K562 (cell line): ENCODE measurements around the gene MCM5.

Experiments used
- BRF1 ChIP-seq: IDR thresholded peaks from 3 replicates; pipeline ENCODE4 v1.6.1; 2011; ENCODE audit warnings: borderline replicate concordance, mild to moderate bottlenecking; ENCODE audit not compliant: insufficient read length; ENCODE audit errors: extremely low read depth
- NFIC ChIP-seq: fragments of 450-650 bp; IDR thresholded peaks from 2 replicates; pipeline ENCODE4 v1.6.1; 2017; ENCODE audit warnings: mild to moderate bottlenecking, inconsistent platforms
- PHF8 ChIP-seq: fragments of 200-600 bp; sonication (generic); IDR thresholded peaks from 2 replicates; pipeline ENCODE4 v1.6.1; 2012; ENCODE audit warnings: mixed run types, mild to moderate bottlenecking, inconsistent platforms, low read length, moderate library complexity, borderline replicate concordance
- POLR2A ChIP-seq: fragments of 450-650 bp; conservative IDR thresholded peaks from 2 replicates; pipeline ENCODE4 v1.6.1; 2016
- RNF2 ChIP-seq: sonication (generic); IDR thresholded peaks from 2 replicates; pipeline ENCODE4 v1.6.1; 2016
- STAT6 ChIP-seq: sonication (generic); formaldehyde crosslinking; IDR thresholded peaks from 2 replicates; pipeline ENCODE4 v1.8.1; 2023; ENCODE audit warnings: mild to moderate bottlenecking, missing genetic modification reagents
- ZFP30 ChIP-seq: fragments of 250-450 bp; sonication (Bioruptor Pico); IDR thresholded peaks from 2 replicates; pipeline ENCODE4 v1.8.0; 2022; ENCODE audit warnings: moderate library complexity, mild to moderate bottlenecking, inconsistent platforms, borderline replicate concordance
- ZFX ChIP-seq: sonication (generic); formaldehyde crosslinking; IDR thresholded peaks from 2 replicates; pipeline ENCODE4 v1.8.0; 2022; ENCODE audit warnings: mild to moderate bottlenecking, missing genetic modification reagents, moderate library complexity
- TF ChIP-seq, protein P1 (sequence below): fragments of 450-650 bp; IDR thresholded peaks from one replicate; pipeline ENCODE4 v1.6.1; 2018; ENCODE audit warnings: mild to moderate bottlenecking, moderate library complexity; ENCODE audit not compliant: partially characterized antibody

DNA sequence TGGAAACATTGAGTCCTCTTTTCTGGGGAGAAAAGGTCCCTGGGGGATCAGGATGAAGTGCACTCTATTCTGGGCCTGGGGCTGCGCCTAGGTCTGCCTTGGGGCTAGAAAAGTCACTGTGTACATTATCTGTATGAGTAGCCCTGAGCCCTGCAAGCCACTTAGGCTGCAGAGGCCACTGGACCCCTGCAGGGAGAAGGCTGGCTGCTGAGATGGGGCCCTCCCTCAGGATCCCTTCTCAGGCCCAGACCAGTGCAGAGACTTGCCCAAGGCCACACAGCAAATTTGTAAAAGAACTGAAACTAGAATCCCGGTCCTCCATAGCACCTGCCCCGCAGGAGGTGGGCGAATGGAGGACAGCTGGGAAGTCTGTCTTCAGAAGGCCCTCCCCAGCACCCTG is 45.9 kb upstream of the MCM5 start:
- TF ChIP-seq RNF2 = no peak
- no peak for TF ChIP-seq BRF1
- TF ChIP-seq ZFP30 (CRISPR knock-in tag) = no peak
- no peak for TF ChIP-seq NFIC
- TF ChIP-seq, protein P1, sequence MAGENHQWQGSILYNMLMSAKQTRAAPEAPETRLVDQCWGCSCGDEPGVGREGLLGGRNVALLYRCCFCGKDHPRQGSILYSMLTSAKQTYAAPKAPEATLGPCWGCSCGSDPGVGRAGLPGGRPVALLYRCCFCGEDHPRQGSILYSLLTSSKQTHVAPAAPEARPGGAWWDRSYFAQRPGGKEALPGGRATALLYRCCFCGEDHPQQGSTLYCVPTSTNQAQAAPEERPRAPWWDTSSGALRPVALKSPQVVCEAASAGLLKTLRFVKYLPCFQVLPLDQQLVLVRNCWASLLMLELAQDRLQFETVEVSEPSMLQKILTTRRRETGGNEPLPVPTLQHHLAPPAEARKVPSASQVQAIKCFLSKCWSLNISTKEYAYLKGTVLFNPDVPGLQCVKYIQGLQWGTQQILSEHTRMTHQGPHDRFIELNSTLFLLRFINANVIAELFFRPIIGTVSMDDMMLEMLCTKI = no peak
- no peak for TF ChIP-seq STAT6
- TF ChIP-seq ZFX (CRISPR knock-in tag) = no peak
- TF ChIP-seq PHF8 = no peak
- no peak for TF ChIP-seq POLR2A
